ENCODE measurements around the gene CALD1. TPM values are rescaled to one million over a fixed set of nuclear protein-coding genes. Genes with fewer than 3 reads are reported as not detected.
A peak's percentile ranks its signal among the peaks of the same experiment; 100 is the strongest.

The CALD1 gene, protein sequence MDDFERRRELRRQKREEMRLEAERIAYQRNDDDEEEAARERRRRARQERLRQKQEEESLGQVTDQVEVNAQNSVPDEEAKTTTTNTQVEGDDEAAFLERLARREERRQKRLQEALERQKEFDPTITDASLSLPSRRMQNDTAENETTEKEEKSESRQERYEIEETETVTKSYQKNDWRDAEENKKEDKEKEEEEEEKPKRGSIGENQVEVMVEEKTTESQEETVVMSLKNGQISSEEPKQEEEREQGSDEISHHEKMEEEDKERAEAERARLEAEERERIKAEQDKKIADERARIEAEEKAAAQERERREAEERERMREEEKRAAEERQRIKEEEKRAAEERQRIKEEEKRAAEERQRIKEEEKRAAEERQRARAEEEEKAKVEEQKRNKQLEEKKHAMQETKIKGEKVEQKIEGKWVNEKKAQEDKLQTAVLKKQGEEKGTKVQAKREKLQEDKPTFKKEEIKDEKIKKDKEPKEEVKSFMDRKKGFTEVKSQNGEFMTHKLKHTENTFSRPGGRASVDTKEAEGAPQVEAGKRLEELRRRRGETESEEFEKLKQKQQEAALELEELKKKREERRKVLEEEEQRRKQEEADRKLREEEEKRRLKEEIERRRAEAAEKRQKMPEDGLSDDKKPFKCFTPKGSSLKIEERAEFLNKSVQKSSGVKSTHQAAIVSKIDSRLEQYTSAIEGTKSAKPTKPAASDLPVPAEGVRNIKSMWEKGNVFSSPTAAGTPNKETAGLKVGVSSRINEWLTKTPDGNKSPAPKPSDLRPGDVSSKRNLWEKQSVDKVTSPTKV
- 83.9 and 99.8 TPM in 2 replicates for total RNA-seq (2014; rRNA removed; shearing (Covaris generic))

DNA sequence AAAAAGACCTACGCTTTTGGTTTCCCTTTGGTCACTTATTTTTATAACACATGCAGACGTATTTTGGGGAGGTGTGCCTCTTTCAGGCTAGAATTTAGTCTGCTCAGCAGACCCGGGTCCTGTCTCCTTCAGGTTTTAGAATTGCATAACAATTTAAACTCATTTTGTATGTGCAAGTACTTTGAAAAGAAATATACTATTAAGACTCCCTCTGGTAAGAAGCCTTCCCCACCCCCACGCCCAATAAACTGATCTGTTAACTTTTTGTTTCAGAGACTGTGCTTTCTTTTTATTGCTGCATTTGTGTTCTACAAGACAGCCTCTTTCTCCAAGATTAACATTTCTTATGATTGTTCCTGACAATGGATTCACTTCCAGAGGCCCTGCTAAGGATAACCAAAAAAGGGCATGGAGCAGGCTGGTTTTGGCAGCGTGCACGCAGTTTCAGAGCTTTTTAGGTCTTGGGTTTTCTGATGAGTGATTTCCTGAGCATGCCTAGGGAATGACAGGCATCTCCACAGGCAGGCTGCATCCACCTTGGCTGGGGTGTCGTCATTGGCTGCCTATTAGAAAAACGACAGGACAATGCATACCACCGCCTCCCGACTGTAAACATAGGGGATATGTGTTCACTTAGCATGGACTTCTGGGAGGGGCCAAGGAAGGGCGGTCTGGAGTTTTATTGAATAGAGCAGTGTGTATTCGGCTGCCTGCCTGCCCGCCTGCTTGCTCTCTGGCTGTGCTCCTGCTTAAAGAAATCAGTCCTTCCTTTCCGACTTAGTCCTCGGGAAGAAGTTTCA, at the start of gene CALD1:
CALD1 (plus strand) TSS at position 694 of the 800 bp plus-strand sequence. CDS start 88,100 bp downstream, outside the sequence.
- peak; percentile 95 for DNase-seq (ENCODE audit: low spot score)

DNA sequence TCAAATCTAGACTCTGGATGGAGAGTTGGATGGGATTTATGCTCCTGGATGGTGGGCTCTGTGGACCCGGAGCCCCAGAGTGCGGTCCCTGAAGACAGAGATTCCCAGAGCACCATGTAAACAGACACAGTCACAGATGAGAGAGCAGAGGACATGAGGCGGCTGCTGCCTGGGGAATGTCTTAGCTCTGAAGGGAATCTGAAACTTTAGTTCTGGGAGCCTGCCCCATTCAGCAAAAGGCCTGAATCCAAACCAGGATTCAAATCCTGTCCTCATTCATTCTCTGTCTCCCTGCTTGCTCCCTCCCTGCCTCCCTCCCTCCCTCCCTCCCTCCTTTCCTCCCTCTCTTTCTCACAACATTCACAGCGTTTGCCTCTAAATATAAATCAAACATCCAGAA, 49.5 kb upstream of the CALD1 start:
- no peak for DNase-seq (ENCODE audit: low spot score)

DNA sequence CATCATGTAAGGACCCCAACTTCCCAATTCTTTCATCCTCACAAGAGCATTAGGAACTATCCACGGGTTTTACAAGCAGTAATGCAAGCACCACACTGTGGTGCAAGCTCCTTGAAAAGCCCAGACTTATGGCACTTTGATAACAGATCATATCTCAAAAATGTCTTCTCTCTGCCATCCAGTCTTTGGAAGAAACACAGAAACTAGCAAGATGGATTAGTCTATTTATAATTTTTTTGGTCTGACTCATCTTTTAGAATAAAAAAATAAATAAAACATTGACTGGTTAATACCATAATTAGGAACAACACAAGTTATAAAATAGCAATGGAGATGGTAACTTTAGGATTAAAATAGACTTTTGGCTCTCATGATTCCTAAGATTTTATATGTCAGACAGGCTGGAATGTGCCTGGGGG, 49.0 kb upstream of the CALD1 start:
- peak; percentile 27 for DNase-seq (ENCODE audit: low spot score)

DNA sequence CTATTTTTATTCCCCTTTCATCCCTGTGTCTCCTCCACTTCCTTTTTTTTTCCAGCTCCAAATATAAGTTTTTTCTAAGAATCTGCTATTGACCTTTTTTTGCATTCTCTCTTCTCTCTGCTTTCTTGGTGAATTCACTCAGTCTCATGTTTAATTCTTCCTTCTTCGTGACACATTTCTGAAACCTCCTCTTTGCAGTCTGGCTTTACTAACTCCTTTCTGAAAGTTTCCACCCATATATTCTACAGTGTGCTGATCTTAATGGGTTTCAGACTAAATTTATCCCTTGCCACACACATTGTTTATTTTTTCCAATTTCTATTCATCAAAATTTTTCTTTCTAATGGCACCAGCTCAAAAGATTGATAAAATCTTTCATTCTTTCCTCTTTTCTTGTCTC, 47.8 kb upstream of the CALD1 start:
- no peak for DNase-seq (ENCODE audit: low spot score)

DNA sequence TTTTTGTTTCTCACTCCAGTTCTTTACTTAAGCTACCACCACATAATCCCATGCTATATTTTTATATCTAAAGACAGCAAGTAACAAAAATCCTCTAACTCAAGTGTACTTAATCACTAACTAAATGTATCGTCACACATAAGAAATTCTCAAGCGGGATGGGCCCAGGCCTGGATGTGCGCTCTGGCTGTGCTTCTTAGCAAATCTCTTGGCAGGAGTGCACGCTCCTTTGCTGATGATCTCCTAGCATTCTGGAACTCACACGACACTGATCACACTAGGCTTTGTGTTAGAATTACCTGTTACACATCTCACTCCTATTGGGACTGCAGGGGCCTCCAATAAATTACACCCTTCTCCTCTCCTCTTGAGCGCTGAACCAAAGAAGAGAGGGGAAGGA, 46.7 kb upstream of the CALD1 start:
- DNase-seq (ENCODE audit: low spot score): no peak

DNA sequence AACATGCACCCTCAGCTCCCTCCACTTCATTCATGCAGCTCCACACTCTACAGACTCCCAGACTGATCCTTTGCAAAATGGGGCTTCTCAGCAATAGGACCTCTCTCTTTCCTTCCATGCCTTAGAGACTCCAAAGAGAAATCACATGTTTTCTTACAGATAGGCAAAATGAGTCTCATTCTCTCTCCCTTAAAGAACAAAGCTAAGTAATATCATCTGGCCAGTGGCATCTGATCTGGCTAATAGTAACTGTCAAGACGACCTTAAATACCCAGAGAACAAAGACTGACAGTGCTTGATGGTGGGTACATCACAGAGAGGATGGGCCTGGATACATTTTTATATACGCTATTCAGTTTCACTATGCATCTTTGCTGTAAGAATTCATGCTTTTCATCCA, 43.1 kb upstream of the CALD1 start:
- no peak for DNase-seq (ENCODE audit: low spot score)

DNA sequence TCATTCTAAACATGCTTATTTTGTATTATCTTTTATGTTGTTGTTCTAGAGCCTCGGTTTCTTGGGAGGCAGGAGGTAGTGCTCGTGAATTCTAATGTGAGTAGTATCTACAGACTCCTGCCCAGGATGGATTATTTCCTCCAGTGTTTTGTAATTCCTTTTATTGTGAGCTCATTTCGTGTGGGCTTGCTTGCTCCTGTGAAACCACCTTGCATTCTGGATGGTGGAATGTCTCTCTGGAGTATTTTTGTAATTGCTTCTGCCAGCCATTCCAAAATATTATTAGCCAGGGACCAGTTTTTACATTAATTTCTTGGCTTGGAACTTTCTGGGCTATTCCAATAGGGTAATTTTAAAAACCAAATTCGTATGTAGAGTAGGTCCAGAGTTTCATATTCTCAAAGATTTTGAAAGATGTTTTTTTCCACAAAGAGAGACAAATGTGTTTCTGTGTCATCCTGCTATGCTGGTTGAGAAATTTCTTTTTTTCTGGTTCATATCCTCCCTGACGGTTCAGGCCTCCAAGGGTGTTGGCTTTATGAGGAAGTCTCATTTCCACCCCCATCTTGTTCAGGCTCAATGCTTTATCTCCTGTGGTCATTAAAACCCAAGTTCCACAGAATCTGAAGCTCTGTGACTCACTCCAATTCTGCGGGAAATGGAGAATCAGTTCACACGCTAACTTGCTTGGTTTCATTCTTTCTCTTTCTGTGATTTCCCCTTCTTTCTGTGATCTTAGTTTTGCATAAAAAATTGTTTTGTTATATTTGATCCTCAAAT, 41.7 kb upstream of the CALD1 start:
- DNase-seq (ENCODE audit: low spot score): peak; percentile 65

DNA sequence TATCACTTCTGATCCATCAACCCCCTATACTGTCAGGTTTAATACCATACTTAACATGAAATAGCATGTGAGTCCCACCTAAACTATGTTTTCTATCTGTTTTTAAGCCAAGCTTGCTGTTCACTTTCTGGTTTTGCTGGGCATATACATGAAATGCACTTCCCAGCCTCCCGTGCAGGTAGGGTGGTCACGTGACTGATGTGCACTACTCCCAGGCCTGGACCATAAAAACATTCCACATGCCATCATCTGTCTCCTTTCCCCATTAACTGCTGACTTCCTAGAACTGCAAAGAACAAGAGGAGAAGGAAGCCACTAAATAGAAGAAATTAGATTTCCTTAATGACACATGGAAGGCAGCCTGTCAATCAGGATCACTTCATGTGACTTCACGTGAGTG, 40.1 kb upstream of the CALD1 start:
- no peak for DNase-seq (ENCODE audit: low spot score)

DNA sequence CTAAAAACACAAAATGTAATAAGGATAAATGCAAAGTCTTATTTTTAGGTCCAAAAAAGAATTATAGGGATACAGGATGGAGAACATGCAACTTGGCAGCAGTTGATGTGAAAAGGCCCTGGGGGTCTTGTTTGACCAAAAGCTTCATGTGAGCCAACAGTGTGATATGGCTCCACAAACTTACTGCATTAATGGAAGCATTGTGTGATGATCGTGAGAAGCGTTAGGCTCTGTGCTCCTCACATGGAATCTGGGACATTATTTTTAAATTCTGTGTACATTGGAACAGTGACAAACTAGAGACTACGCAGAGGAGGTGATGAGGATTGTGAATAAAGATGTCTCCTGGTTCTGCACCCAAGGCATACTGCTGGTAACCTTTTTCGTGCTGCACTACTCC, 39.1 kb upstream of the CALD1 start:
- no peak for DNase-seq (ENCODE audit: low spot score)

DNA sequence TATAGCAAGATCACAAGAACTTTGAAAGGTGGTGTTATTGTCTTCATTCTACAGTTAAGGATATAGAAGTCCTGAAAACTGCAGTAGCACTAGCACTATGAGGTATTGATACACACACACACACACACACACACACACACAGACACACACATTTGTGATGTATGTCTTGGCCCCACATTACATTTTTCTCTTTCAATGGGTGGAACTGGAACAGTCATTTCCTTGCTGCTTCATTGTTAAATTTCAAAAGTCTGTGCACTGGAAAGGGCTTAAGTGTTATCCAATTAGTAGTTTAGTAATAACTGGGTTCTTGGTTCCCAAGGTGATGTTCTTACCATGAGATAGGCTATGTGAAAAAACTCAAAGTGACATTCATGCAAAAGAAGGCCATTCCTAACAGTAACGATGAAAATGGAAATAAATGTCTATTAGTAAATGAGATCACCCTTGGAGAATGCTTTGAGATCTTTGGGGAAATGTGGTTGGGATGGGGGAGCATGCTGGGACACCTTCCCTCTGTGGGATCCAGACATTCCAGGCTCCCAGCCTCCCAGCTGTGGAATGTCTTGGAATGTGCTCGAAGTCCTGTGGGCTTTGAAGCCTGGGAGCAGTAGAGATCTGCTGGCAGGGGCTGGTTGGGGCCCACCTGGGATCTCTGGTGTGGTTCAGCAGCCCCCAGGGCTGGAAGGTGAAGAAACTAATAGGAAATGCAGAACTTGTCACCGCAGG, 37.4 kb upstream of the CALD1 start:
- peak; percentile 57 for DNase-seq (ENCODE audit: low spot score)

DNA sequence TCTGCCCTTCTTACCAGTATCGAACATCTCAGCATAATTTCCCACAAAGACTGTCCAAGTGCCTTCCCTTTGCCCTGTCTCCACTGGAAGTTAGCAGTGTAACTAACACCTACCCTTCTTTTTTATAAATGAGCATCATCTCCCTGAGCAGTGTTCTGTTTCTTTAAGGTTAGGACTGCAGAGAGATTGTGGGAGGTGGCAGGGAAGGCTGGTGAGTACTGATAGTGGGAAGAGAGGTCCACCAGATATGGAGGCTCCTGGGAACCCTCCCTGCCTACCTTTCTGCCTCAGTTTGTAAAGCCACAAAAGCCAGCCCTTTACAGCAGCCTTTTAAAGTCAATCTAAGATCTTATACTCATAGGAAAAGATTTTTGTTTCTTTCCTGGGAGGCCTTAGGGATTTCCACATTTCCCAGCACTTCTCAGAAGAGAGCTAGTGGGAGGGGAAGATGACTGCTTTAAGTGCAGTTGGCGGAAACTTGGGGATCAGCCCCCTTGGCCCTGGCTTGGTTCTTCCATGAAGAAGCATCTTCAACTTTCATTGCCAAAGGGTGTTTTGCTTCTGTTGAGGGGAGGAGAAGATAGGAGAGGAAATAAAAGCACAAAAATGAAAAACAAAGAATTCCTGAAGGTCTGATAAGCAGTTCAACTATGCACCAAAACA, 36.6 kb upstream of the CALD1 start:
- DNase-seq (ENCODE audit: low spot score): no peak

DNA sequence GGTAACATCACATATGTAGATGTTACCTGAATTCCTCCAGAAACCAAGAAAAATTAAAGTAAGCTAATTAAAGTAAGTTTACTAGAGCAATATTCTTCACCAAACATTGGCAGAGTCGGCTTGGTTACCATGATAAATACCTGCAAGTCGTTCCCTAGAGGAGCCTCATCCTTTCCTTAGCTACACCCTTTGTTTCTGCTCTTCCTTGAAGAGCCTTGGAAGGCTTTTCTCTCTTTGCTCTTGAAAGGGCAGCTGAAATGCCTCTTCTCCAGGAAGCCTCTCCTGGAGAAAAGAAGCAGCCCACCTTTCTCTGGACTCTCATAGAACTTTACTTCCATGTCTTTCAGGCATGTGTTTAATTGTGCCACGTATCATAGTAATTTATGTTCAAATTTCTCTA, 34.9 kb upstream of the CALD1 start:
- no peak for DNase-seq (ENCODE audit: low spot score)

DNA sequence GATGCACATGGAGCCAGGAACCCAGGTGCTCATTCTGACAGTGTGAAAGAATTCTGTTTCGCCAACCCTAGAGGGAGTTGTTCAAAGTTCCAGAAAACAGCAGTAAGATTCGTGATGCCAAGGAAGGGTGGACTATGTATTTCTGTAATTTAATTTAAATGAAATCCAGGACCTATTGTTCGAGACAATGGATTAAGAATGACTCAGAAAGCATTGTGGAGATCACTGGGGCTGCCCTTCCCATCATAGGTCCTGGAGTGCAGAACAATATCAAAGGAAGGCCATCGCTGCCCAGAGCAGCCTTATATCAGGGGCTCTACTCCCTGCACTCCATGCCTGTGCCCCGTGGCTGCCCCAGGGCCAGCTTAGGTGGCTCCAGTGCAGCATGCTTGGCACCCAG, 32.1 kb upstream of the CALD1 start:
- no peak for DNase-seq (ENCODE audit: low spot score)

DNA sequence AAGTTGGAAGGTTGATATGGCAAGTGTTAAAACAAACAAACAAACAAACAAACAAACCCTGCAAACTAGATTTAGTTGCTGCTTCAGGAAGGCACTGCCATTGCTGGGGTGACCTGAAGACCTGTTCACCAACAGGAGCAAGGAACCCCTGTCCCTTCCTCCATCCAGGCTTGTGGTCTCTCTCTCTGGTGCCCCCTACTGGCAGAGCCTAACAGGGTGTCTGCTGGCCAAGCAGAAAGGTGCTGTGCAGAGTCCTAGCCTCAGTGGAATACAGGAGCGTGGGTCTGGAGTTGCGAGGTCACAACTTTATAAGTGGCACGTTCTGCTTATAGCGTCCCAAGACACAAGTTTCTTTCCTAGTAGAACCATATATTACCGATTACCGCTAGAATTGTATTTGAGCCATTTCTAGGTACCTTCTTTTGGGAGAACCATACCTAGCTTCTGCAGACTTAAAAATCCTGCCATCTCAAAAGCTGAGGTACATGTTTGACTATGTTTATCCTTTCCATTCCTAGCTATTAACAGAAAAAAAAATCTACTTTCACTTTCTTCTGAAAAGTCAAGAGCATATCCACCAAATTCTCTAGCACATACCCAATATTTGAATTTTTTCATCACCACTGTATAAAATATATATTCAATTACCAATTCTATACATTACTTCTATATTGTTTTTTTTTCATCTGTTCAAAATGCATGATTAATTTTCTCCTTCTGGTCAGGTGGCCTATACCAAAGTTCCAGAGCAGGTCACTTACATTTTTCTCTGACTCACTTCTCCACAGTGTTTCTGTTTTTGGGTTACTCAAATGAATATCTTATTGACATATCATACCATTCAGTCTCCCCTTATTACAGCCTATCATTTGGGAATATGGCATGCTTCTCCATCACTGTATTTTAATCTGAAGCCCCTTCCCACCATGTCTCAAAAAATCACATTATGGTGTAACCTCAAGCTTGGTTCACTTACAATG, 29.1 kb upstream of the CALD1 start:
- no peak for DNase-seq (ENCODE audit: low spot score)

DNA sequence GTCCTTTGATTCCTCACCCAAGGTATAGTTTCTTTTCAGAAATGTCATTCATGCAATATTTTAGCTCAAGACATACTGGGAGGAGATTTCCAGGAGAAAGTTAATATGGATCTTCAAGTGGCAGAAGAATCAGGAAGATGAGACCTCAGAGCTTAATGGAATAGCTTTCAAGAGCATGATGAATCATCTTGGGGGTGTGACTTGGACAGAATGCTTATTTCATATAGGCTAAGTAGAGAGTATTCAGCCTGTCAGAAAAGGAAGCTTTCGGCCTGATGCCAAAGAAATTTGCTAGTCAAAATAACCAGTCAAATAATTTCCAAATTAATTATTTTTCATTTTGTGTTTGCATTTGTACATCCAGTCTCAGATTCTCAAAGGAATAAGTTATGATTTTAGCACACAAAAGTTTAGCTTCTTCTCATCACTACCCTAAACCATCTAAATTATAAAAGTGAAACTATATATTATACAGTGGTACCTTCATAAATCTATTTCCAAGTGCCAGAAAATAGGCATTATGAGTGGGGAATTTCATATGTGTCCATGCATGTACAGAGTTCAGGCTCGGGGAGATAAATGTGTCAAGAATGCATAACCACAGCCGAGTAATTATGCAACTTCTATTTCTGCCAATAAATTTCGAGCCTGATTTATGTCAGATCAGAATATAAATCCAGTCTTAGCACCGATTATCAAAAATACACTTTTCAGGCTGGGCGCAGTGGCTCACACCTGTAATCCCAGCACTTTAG, 27.3 kb upstream of the CALD1 start:
- DNase-seq (ENCODE audit: low spot score): peak; percentile 44

DNA sequence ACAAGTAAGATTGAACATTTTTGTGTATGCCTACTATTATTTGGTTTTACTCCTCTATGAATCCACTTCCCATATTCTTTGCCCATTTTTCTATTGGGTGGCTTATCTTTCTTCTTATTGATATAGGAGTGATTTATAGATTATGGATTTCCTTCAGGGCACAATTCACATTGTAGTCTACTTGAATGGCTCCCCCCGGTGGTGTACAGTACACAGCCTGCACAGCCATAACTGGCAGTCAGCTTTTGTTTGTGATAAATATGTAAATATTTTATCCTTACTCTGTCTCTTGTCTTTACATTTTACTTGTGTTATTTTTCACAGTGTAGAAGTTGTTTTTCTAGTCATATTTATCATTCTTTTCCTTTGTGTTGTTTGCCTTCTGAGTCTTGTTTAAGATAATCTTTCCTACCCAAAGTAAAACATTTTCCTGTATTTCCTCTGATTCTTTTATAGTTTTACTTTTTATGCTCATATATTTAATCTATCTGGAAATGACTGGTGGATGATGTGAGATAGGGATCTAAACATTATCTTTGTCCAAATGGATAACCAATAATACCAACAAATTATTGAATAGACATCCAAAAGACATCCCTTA, 23.9 kb upstream of the CALD1 start:
- DNase-seq (ENCODE audit: low spot score): no peak

DNA sequence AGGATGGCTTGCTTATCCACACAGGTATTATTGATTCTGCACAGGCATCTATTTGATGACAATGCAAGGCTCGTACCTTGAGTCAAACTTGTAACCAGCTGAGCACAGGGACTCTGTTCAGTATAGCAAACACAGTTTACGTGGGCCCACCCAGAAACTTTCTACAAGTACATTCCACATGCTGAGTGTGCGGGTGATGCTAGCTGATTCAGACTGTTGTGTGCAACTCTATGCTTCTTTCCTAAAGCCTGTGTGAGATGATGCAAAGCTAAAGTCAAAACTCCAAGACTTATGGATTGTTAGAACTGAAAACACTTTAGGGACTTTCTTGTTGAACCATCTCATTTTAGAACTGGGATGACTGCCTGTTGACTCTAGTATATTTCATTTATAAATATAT, 21.5 kb upstream of the CALD1 start:
- no peak for DNase-seq (ENCODE audit: low spot score)

DNA sequence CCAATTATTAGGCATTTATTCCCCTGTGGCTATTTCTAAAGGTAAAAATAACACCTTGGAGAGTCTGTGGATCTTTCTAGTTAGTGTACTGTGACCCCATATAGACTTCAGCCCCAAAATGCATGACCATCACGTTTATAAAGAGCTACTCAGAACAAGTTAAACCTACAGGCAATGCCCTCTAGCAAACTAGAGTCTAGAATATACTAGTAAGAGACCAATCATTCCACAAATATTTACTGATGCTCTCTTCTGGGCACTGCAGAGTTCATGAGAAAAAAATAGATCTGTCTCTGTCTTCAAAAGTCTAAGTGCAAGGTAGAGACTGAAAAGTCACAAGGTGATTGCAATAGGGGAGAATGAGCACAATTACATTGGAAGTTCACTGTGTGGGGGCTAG, 20.5 kb upstream of the CALD1 start:
- no peak for DNase-seq (ENCODE audit: low spot score)

All from A172 (cell line).